LHCN-M2 (cell line): ENCODE data around the gene C12orf54. TPM values are rescaled to one million over a fixed set of nuclear protein-coding genes. Genes with fewer than 3 reads are reported as not detected.
"Not testable (repeated sequence)": the region's sequence is repeated elsewhere in the genome, so short reads cannot be mapped to it uniquely, and the experiment has no call there.

ENCODE experiments used
- DNase-seq: peaks from one replicate; pipeline ENCODE4 v3.0.0-alpha.2; 2012; ENCODE audit warnings: low read depth
- polyA plus RNA-seq: library from polyadenylated mRNA; unstranded; fragments of >200 nt; gene quantifications from one replicate; pipeline ENCODE4 v1.2.1, GENCODE V29; 2012; ENCODE audit warnings: missing spikeins
- total RNA-seq: library from RNA; depleted of rRNA; stranded (reverse); fragments of >200 nt; gene quantifications from 2 replicates; pipeline ENCODE4 v1.2.3, GENCODE V29; 2014; rRNA removed

C12orf54 gene
- not detected in 2 replicates for total RNA-seq
- not detected for polyA plus RNA-seq

- no peak for DNase-seq
Observed at GRCh38 chr12:48482198-48482597, at the start of gene C12orf54. Gene C12orf54, plus strand, starts transcription at chr12:48482498. Its CDS starts 799 bp downstream, at chr12:48483297.

DNA sequence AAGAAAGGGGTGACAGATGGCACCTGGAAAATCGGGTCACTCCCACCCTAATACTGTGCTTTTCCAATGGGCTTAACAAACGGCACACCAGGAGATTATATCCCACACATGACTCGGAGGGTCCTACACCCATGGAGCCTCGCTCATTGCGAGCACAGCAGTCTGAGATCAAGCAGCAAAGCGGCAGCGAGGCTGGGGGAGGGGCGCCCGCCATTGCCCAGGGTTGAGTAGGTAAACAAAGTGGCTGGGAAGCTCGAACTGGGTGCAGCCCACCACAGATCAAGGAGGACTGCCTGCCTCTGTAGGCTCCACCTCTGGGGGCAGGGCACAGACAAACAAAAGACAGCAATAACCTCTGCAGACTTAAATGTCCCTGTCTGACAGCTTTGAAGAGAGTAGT is 48.3 kb upstream of the C12orf54 start:
- DNase-seq: not testable (repeated sequence)

GRCh38 chr12:48441069-48441468 is 41.2 kb upstream of the C12orf54 start:
- no peak for DNase-seq

DNA sequence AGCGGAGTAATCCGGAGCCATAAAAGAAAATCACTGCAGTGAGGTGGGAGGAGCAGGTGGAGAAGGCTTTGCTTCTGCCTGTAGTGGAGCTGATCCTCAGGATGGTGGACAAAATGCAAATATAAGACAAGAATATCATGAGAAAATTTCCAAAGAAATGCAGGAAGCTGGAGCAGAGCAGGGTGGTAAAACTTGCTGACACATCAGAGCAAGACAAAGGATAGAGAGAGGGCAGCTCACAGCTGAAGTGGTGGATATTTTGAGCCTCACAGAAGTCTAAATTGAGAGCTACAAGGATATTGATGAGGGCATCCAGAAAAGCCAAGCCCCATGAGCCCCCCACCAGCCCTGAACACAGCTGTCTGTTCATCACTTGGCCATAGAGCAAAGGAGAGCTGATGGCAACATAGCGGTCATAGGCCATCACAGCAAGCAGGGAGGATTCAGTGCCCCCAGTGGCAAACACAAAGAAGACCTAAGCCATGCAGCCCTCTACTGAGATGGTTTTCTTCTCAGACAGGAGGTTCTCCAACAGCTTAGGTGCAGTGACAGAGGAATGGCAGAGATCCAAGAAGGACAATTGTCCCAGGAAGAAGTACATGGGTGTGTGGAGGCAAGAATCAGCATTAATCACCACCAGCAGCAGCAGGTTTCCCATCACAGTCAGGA is 40.0 kb upstream of the C12orf54 start:
- no peak for DNase-seq

DNA sequence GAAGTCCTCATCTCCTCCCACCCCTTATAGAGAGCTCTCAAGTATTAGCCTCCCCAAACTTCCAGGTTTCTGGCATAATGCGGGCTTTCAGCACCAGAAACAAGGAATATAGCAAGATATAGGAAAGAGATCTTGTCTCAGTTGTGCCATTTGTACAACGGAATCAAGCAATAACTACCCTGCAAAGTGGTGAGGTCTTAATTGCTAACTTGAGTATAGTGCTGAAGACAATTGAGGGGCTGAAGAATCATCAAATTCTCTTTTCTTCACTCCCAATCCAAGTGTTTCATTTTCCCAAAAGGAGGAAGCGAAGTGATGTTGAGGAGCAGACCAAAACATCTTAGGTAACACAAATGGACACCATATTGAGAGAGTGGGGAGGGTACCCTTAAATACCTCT is 36.8 kb upstream of the C12orf54 start:
- DNase-seq: no peak

DNA sequence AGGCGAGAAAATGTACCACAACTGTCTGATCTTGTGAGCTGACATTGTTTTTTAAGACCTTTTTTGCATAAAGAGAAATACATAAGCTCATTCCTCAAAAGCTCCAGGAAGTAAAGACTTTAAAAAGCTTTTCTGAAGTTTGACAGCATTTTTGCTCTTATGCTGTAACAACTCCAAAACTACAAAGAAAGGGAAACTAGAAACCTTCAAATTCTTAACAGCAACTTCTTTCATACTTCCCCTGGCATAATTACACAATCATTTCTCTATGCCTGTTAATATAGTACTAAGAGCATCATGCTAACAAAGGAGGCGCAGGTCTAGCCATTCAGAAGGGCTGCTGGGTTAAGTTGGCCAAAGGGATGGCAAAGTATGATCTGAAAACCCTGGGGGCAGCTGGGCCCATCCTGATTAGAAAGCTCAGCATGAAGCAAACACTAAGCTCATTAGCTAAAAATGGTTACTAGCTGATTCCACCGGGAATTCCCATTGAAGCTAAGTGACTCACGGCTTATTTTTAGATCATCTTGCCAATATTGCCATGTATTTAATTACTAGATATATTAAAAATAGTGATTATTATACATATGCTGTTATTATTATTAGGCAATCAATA is 36.0 kb upstream of the C12orf54 start:
- DNase-seq: peak; percentile 6

- DNase-seq: no peak
Observed at GRCh38 chr12:48447755-48448154, 34.5 kb upstream of the C12orf54 start.

GRCh38 chr12:48451372-48451771 is 30.9 kb upstream of the C12orf54 start:
- no peak for DNase-seq

- DNase-seq: not testable (repeated sequence)
Observed at GRCh38 chr12:48452961-48453360, 29.3 kb upstream of the C12orf54 start.

- DNase-seq: no peak
Observed at GRCh38 chr12:48454667-48455066, 27.6 kb upstream of the C12orf54 start.

DNA sequence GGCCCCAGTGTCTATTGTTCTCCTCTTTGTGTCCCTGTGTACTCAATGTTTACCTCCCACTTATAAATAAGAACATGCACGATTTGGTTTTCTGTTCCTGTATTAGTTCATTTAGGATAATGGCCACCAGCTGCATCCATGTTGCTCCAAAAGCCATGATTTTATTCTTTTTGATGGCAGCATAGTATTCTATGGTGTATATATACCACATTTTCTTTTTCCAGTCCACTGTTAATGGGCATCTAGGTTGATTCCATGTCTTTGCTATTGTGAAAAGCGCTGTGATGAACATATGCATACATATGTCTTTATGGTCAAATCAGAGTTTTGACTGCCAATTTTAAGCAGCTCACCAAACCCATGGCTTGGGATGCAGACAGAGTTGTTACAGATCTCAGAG is 27.2 kb upstream of the C12orf54 start:
- DNase-seq: no peak

- DNase-seq: no peak
Observed at GRCh38 chr12:48459259-48459658, 23.0 kb upstream of the C12orf54 start.

DNA sequence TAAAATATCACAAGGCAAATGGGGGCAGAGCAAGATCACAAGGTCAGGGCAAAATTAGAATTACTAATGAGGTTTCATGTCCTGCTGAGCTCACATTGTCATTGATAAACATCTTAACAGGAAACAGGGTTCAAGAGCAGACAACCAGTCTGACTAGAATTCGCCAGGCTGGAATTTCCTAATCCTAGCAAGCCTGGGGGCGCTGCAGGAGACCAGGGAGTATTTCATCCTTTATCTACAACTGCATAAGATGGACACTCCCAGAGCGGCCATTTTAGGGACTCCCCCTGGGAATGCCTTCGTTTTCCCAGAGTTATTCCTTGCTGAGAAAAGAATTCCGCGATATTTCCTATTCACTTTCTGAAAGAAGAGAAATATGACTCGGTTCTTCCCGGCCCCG is 13.3 kb upstream of the C12orf54 start:
- DNase-seq: not testable (repeated sequence)

DNA sequence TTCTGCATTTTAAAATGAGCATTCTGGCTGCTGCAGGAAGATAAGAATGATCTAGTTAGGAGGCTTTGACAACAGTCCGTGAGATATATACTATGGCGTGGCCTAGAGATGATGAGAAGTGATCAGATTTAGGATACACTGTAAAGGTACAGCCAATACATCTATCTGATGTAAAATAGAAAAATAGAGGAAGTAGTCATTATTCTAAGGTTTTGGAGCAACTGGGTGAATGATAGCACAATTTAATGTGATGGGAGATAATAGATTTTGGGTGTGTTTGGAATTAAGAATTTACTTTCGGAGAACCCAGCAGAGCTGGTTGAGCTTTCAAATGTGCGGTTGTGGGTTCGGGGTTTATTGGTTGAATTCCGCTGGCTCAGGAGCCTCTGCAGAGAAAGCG is 10.0 kb upstream of the C12orf54 start, which contains the start of gene ANP32D:
ANP32D (plus strand) TSS at position 301 of the 400 bp plus-strand sequence. CDS start 106 bp downstream, outside the sequence.
- no peak for DNase-seq

GRCh38 chr12:48473061-48473460 is 9.2 kb upstream of the C12orf54 start:
- DNase-seq: no peak

DNA sequence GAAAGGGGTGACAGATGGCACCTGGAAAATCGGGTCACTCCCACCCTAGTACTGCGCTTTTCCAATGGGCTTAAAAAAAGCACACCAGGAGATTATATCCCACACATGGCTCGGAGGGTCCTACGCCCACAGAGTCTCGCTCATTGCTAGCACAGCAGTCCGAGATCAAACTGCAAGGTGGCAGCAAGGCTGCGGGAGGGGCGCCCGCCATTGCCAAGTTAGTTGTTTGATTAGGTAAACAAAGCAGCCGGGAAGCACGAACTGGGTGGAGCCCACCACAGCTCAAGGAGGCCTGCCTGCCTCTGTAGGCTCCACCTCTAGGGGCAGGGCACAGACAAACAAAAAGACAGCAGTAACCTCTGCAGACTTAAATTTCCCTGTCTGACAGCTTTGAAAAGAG is 7.8 kb upstream of the C12orf54 start:
- DNase-seq: not testable (repeated sequence)

DNA sequence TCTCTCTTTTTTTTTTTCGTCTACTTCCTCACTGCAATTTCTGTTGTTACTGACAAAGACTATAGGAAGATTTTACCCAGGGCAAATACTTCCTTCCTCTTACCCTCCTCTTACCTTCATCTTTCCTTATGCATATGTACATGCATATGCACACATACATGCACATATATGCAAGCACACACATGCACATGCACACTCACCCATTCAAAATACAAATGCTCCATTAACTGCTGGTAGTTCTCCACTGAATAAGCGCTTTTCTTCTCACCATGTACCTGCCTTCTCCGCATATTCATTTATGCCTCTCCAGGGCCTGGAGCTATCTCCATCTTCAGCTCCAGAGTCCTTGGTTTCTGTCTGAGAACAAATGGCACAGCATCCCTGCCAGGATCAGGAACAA is 632 bp downstream of the C12orf54 start:
- no peak for DNase-seq

DNA sequence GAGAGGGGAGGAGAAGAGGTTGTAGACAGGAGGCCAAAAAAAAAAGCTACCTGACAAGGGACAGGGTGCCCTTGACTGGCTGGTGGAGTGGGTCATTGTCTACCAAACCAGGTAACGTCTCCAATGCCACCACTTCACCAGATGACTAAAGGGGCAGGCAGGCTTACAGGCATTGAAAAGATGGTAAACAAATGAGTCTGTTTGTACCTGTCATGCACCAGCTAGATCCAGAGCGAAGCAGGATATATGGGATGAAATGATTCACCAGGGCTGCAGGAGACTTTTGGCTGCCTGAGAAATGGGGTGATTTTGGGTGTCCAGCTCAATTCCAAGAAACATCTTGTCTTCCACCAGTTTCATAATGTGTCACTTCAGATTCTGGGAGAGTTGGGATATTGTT is 4.0 kb downstream of the C12orf54 start:
- no peak for DNase-seq

DNA sequence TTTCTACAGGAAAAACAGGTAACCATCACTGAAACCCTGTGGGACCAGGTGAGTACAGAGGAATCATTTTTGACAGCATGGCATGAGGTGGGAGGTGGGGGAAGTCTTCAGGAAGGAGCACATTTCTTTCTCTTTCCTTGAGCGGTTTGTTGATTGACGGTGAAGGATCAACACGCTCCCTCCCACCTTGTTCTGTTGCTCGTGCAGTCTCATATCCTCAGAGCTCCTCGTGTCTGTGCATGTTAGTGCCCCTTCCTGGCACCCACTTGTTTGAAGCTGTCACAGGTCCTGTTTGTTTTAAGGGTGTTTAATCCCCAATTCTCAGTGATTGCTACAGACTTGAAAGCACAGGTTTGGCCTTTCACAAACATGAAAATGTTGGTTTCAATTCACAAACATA is 4.4 kb downstream of the C12orf54 start:
- no peak for DNase-seq

- peak; percentile 12 for DNase-seq
Observed at GRCh38 chr12:48489012-48489411, 6.7 kb downstream of the C12orf54 start.

DNA sequence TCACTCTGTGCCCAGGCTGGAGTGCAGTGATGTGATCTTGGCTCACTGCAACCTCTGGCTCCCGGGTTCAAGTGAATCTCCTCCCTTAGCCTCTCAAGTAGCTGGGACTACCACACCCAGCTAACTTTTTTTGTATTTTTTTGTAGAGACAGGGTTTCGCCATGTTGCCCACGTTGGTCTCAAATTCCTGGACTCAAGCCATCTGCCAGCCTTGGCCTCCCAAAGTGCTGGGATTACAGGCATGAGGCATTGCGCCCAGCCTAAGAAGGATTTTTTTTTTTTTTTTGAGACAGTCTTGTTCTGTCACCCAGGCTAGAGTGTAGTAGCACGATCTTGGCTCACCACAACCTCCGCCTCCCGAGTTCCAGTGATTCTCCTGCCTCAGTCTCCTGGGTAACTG is 7.2 kb downstream of the C12orf54 start:
- not testable (repeated sequence) for DNase-seq

GRCh38 chr12:48500281-48500680 is 18.0 kb downstream of the C12orf54 start:
- DNase-seq: not testable (repeated sequence)

GRCh38 chr12:48506836-48507235 is 24.5 kb downstream of the C12orf54 start:
- DNase-seq: not testable (repeated sequence)
